Activated CD4-positive, alpha-beta memory T cell treated with anti-CD3 and anti-CD28 coated beads, Interleukin-2, amount 10 ng/mL, durations not matched to agents 7 days and 5 days (primary cell): ENCODE data around the gene OR2T8. TPM values are rescaled to one million over a fixed set of nuclear protein-coding genes. Genes with fewer than 3 reads are reported as not detected.
"Not testable (repeated sequence)": the region's sequence is repeated elsewhere in the genome, so short reads cannot be mapped to it uniquely, and the experiment has no call there.

Experiments used
- CTCF ChIA-PET: fragments of 350-600 bp; sonication (Branson Sonifier 250); formaldehyde crosslinking; loops from one replicate; lab custom pipeline; 2021; ENCODE audit warnings: antibody characterized with exemption, inconsistent platforms; lab: Charles Lee
- POLR2A ChIA-PET: fragments of 350-600 bp; sonication (Branson Sonifier 250); formaldehyde crosslinking; loops from one replicate; lab custom pipeline; 2021; ENCODE audit warnings: antibody characterized with exemption; lab: Charles Lee
- DNase-seq: peaks from one replicate; pipeline ENCODE4 v3.0.0-alpha.2; 2020
- H3K27ac Mint-ChIP-seq: one replicate; pipeline ENCODE4 v1.8.0; 2021; ENCODE audit warnings: mild to moderate bottlenecking, mixed read lengths
- H3K27me3 Mint-ChIP-seq: one replicate; pipeline ENCODE4 v1.8.0; 2021; ENCODE audit warnings: mixed read lengths
- H3K36me3 Mint-ChIP-seq: one replicate; pipeline ENCODE4 v1.8.0; 2021; ENCODE audit warnings: low read depth, mixed read lengths
- H3K4me1 Mint-ChIP-seq: one replicate; pipeline ENCODE4 v1.8.0; 2021; ENCODE audit warnings: mixed read lengths
- H3K4me3 Mint-ChIP-seq: one replicate; pipeline ENCODE4 v1.8.0; 2021; ENCODE audit warnings: mild to moderate bottlenecking, mixed read lengths
- H3K9me3 Mint-ChIP-seq: one replicate; pipeline ENCODE4 v1.8.0; 2021; ENCODE audit warnings: mixed read lengths
- total RNA-seq, 2 experiments: library from RNA; stranded (reverse); gene quantifications; one replicate each; pipeline ENCODE4 v1.2.3, GENCODE V29; 2021

OR2T8 gene
- total RNA-seq, 2 experiments from 2014 or later: not detected

- CTCF ChIA-PET: no interaction called here
- H3K27me3 Mint-ChIP-seq: no peaks in the 10 kb centered on the region
- no peak overlapping the region for H3K4me3 Mint-ChIP-seq
- POLR2A ChIA-PET: no interaction called here
- no peaks in the 10 kb centered on the region for H3K4me1 Mint-ChIP-seq
- H3K9me3 Mint-ChIP-seq: no peaks in the 10 kb centered on the region
- no peak for DNase-seq
- no peak overlapping the region for H3K27ac Mint-ChIP-seq
- H3K36me3 Mint-ChIP-seq: no peaks in the 10 kb centered on the region
These were observed 3.9 kb downstream of the OR2T8 start for GRCh38 chr1:247923941-247924340.

GRCh38 chr1:247924868-247925267 lies 4.8 kb downstream of the OR2T8 start, which contains the start of gene OR2AJ1:
Gene OR2AJ1, plus strand, starts transcription at chr1:247924889. Its CDS starts 8,880 bp downstream, at chr1:247933769.
- DNase-seq: no peak
- Mint-ChIP-seq H3K9me3 (no peaks in the 10 kb centered on the region), H3K4me3 (no peak within 1 kb of the TSS), H3K27me3 (no peaks in the 10 kb centered on the region), H3K36me3 (no peaks in the 10 kb centered on the region), H3K27ac (no peak within 1 kb of the TSS), H3K4me1 (no peaks in the 10 kb centered on the region)
- ChIA-PET CTCF (interaction anchor here (1.0 kb wide), 1 partner anchor 12 kb away, joined by 3 read pairs; no protein-coding TSS in a partner anchor), POLR2A (no interaction called here)

DNA sequence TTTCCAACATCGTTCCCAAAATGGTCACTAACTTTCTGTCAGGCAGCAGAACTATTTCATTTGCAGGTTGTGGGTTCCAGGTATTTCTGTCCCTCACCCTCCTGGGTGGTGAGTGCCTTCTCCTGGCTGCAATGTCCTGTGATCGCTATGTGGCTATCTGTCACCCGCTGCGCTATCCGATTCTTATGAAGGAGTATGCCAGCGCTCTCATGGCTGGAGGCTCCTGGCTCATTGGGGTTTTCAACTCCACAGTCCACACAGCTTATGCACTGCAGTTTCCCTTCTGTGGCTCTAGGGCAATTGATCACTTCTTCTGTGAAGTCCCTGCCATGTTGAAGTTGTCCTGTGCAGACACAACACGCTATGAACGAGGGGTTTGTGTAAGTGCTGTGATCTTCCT lies 13.9 kb downstream of the OR2T8 start:
- H3K27ac Mint-ChIP-seq: no peak overlapping the region
- ChIA-PET CTCF (no interaction called here), POLR2A (no interaction called here)
- H3K27me3 Mint-ChIP-seq: no peaks in the 10 kb centered on the region
- no peak overlapping the region for H3K4me3 Mint-ChIP-seq
- peaks cover 2% of the 10 kb centered on the region for H3K4me1 Mint-ChIP-seq
- no peak for DNase-seq
- peaks cover 8% of the 10 kb centered on the region for H3K9me3 Mint-ChIP-seq
- H3K36me3 Mint-ChIP-seq: no peaks in the 10 kb centered on the region

GRCh38 chr1:247935781-247936180 lies 15.7 kb downstream of the OR2T8 start:
- ChIA-PET CTCF (interaction anchor here (0.8 to 1.8 kb wide), 2 partner anchors 14 to 22 kb away, joined by 3 to 6 read pairs; no protein-coding TSS in a partner anchor), POLR2A (no interaction called here)
- Mint-ChIP-seq H3K4me3 (no peak overlapping the region), H3K4me1 (peaks cover 2% of the 10 kb centered on the region), H3K27me3 (no peaks in the 10 kb centered on the region), H3K36me3 (no peaks in the 10 kb centered on the region), H3K27ac (no peak overlapping the region), H3K9me3 (peaks cover 8% of the 10 kb centered on the region)
- no peak for DNase-seq

DNA sequence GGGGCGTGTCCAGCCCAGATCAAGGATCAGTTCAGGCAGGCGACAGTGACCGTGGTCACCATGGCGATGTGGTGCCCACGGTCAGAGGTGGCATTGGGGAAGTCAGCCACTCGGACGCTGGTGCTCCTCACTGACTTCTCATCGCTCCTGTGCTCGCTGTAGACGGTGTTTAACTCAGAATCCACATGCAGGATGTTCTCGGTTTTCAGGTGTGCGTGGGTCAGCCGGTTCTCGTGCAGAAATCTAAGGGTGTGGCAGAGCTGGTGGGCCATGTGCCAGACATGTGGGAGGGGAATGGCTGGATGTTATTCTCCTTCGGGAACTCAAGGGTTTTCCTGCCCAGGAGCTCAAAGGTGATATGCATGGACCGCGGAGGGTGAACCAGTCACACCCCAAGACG lies 16.4 kb downstream of the OR2T8 start:
- ChIA-PET POLR2A (no interaction called here), CTCF (interaction anchor here (0.8 to 1.8 kb wide), 4 partner anchors 11 to 30 kb away, joined by 3 to 6 read pairs (median 4); no protein-coding TSS in a partner anchor)
- Mint-ChIP-seq H3K27ac (no peak overlapping the region), H3K27me3 (no peaks in the 10 kb centered on the region), H3K4me3 (no peak overlapping the region), H3K4me1 (peaks cover 2% of the 10 kb centered on the region), H3K36me3 (no peaks in the 10 kb centered on the region), H3K9me3 (peaks cover 8% of the 10 kb centered on the region)
- no peak for DNase-seq

- H3K9me3 Mint-ChIP-seq, POLR2A ChIA-PET, H3K27ac Mint-ChIP-seq, H3K4me1 Mint-ChIP-seq, H3K27me3 Mint-ChIP-seq, H3K36me3 Mint-ChIP-seq: not testable (repeated sequence)
- peak; percentile 92 for DNase-seq
- H3K4me3 Mint-ChIP-seq: peak overlapping the region; percentile 76
- CTCF ChIA-PET: interaction anchor here (0.6 to 1.8 kb wide), 7 partner anchors 8 to 64 kb away, joined by 3 to 6 read pairs (median 3); no protein-coding TSS in a partner anchor
These were observed 17.1 kb downstream of the OR2T8 start for GRCh38 chr1:247936965-247937734.

DNA sequence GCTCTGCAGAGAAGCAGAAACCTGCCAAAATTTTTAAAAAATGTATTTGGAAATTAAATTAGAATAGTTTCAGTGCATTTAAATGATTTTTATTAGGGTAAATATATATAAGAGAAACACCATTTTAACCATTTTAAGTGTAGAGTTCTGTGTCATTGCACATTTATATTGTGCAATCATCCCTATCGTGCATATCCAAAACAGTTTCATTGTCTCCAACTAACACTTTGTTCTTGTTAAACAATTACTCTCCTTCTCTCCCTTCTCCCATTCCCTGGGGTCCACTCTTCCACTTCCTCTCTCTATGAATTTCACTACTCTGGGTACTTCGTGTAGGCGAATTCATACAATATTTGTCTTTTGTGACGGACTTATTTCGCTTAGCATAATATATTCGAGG lies 22.6 kb downstream of the OR2T8 start:
- POLR2A ChIA-PET: no interaction called here
- Mint-ChIP-seq H3K4me1 (no peaks in the 10 kb centered on the region), H3K27ac (no peak overlapping the region), H3K27me3 (no peaks in the 10 kb centered on the region), H3K4me3 (no peak overlapping the region), H3K36me3 (no peaks in the 10 kb centered on the region), H3K9me3 (no peaks in the 10 kb centered on the region)
- CTCF ChIA-PET: no interaction called here
- no peak for DNase-seq

DNA sequence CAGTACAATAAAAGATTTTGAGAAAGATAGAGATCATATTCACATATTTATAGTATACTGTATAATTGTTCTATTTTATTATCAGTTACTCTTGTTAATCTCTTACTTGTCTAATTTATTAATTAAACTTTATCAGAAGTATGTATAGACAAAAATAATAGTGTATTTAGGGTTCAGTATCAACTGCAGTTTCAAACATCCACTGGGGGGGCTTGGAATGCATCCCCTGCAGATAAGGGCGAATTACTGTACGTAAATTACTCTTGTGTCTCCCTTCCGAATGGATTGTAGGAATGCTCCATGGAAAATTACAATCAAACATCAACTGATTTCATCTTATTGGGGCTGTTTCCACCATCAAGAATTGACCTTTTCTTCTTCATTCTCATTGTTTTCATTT lies 28.5 kb downstream of the OR2T8 start, which contains the start of gene OR2L8:
Gene OR2L8 (plus strand): TSS at position 301 of the 400 bp plus-strand sequence. CDS start 0 bp downstream, at position 301.
- CTCF ChIA-PET: no interaction called here
- H3K27ac Mint-ChIP-seq: no peak within 1 kb of the TSS
- H3K4me1 Mint-ChIP-seq: no peaks in the 10 kb centered on the region
- no peak within 1 kb of the TSS for H3K4me3 Mint-ChIP-seq
- POLR2A ChIA-PET: no interaction called here
- no peaks in the 10 kb centered on the region for H3K36me3 Mint-ChIP-seq
- no peaks in the 10 kb centered on the region for H3K9me3 Mint-ChIP-seq
- no peak for DNase-seq
- no peaks in the 10 kb centered on the region for H3K27me3 Mint-ChIP-seq

DNA sequence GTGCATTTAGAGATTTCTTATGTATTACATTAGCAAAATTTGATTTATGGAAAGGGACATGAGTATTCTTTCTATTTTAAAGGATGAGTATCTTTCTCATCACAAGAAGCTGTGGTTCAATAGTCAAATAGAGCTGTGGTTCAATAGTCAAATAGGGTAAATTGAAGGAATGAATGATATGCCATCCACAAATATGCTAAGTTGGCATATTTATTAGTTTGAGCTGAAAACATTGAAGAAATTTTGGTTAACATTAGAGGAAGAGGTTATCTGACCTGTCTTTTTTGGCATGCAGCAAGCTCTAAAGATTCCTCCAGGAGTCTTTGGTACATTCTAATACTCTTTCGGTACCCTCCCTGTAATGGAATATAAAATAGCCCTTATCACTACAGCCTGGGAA lies 33.4 kb downstream of the OR2T8 start:
- Mint-ChIP-seq H3K36me3 (no peaks in the 10 kb centered on the region), H3K9me3 (peaks cover 3% of the 10 kb centered on the region), H3K4me1 (no peaks in the 10 kb centered on the region), H3K4me3 (no peak overlapping the region), H3K27me3 (no peaks in the 10 kb centered on the region), H3K27ac (no peak overlapping the region)
- no peak for DNase-seq
- ChIA-PET POLR2A (no interaction called here), CTCF (no interaction called here)

GRCh38 chr1:247961791-247962190 lies 41.7 kb downstream of the OR2T8 start:
- H3K27ac Mint-ChIP-seq: no peak overlapping the region
- H3K4me3 Mint-ChIP-seq: no peak overlapping the region
- H3K4me1 Mint-ChIP-seq: no peaks in the 10 kb centered on the region
- peaks cover 10% of the 10 kb centered on the region for H3K9me3 Mint-ChIP-seq
- DNase-seq: no peak
- no peaks in the 10 kb centered on the region for H3K36me3 Mint-ChIP-seq
- ChIA-PET POLR2A (no interaction called here), CTCF (no interaction called here)
- no peaks in the 10 kb centered on the region for H3K27me3 Mint-ChIP-seq

DNA sequence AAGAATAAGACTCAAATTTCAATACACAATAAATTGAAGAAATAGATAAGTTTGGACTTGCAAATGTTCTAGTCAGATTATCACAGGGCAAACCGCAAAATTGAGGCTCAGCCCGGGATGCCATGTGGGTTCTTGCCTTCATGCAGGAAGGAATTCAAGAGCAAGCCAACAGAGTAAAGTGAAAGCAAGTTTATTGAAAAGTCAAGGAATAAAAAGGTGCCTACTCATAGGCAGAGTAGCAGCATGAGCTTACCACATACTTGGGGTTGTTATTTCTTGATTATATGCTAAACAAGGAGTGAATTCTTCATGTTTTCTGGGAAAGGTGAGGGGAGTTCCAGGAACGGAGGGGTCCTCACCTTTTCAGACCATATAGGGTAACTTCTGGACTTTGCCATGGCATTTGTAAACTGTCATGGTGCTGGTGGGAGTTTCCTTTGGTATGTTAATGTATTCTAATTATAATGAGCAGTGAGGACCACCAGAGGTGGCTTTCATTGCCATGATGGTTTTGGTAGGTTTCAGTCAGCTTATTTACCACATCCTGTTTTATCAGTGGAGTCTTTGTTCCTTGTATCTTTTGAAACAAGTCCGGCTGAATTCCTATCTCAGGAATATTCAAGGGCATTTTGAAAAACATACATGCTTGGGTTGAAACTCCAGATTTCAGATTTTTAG lies 43.0 kb downstream of the OR2T8 start:
- CTCF ChIA-PET: no interaction called here
- H3K9me3 Mint-ChIP-seq: peaks cover 7% of the 10 kb centered on the region
- POLR2A ChIA-PET: no interaction called here
- H3K4me3 Mint-ChIP-seq: no peak overlapping the region
- DNase-seq: no peak
- H3K27ac Mint-ChIP-seq: no peak overlapping the region
- no peaks in the 10 kb centered on the region for H3K27me3 Mint-ChIP-seq
- no peaks in the 10 kb centered on the region for H3K36me3 Mint-ChIP-seq
- H3K4me1 Mint-ChIP-seq: no peaks in the 10 kb centered on the region

DNA sequence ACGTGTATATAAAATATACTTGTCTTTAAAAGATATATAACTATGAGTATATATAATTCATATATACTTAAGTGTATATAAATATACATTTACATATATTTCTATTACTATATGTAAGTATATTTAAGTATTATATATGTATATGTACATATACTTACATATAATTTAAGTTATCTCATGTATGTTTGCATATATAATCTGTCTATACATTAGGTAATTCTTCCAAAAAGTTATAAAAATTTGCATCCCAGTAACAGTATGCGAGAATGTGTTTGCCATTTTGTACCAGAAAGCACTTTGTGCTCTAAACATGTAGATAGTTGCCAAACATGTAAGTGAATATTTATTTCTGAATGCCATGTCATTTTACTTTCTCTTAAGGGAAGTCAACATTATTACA lies 44.9 kb downstream of the OR2T8 start, which contains the start of gene OR2AK2:
Gene OR2AK2 (plus strand): TSS at position 301 of the 400 bp plus-strand sequence. CDS start 144 bp downstream, outside the sequence.
- ChIA-PET CTCF (no interaction called here), POLR2A (no interaction called here)
- Mint-ChIP-seq H3K36me3 (no peaks in the 10 kb centered on the region), H3K27me3 (no peaks in the 10 kb centered on the region), H3K9me3 (peaks cover 6% of the 10 kb centered on the region), H3K27ac (no peak within 1 kb of the TSS), H3K4me1 (no peaks in the 10 kb centered on the region), H3K4me3 (no peak within 1 kb of the TSS)
- no peak for DNase-seq

- H3K4me1 Mint-ChIP-seq: no peaks in the 10 kb centered on the region
- CTCF ChIA-PET: no interaction called here
- H3K36me3 Mint-ChIP-seq: no peaks in the 10 kb centered on the region
- no peak overlapping the region for H3K4me3 Mint-ChIP-seq
- no peak overlapping the region for H3K27ac Mint-ChIP-seq
- POLR2A ChIA-PET: no interaction called here
- peaks cover 2% of the 10 kb centered on the region for H3K9me3 Mint-ChIP-seq
- H3K27me3 Mint-ChIP-seq: no peaks in the 10 kb centered on the region
- DNase-seq: no peak
These were observed 46.6 kb downstream of the OR2T8 start for GRCh38 chr1:247966532-247967204.
